ENCODE data around the gene IL18BP. TPM values are rescaled to one million over a fixed set of nuclear protein-coding genes. Genes with fewer than 3 reads are reported as not detected.
A peak's percentile ranks its signal among the peaks of the same experiment; 100 is the strongest.

IL18BP gene
- total RNA-seq, 1 donor = 2.2 TPM

DNA sequence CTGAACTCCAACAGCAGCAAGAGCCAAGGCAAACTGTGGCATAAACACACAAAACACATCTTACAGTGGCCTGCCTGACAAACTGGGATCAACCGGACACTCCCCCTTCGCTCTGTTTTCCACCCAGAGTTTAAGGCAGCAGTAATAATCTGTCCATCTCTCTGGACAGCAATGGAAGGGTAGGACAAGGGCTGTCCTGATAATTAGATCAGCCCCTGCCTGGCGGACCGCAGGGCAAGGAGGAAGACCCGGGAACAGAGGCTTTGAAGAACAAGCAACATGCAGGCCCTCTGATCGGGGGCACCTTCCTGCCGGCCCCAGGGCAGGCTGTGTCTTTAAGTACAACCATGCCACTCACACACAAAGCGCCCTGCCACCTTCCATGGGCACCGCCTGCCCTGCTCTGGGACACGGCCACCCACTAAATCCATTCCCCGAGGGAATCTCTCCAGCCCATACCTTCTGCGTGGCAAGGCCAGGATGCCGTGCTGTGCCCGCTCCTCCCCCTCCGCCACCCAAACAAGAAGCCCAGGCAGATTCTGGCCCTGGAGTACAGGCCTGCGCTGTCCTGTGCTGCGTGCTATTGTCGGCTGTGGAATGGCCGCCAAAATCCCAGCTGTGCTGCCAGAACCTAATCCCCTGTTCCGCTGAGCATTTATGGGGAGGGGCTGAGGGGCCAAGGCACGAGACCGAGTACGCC, 42.8 kb downstream of the IL18BP start:
- TF ChIP-seq, protein P1, sequence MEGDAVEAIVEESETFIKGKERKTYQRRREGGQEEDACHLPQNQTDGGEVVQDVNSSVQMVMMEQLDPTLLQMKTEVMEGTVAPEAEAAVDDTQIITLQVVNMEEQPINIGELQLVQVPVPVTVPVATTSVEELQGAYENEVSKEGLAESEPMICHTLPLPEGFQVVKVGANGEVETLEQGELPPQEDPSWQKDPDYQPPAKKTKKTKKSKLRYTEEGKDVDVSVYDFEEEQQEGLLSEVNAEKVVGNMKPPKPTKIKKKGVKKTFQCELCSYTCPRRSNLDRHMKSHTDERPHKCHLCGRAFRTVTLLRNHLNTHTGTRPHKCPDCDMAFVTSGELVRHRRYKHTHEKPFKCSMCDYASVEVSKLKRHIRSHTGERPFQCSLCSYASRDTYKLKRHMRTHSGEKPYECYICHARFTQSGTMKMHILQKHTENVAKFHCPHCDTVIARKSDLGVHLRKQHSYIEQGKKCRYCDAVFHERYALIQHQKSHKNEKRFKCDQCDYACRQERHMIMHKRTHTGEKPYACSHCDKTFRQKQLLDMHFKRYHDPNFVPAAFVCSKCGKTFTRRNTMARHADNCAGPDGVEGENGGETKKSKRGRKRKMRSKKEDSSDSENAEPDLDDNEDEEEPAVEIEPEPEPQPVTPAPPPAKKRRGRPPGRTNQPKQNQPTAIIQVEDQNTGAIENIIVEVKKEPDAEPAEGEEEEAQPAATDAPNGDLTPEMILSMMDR (IDR thresholded peaks at IDR 0.05; ENCODE audit: insufficient read depth, low read length) = no peak
- peak overlapping the region; percentile 91 for H3K4me3 ChIP-seq (ENCODE audit: low read depth, low read length)
- DNase-seq (ENCODE audit: low read depth) = peak; percentile 81

DNA sequence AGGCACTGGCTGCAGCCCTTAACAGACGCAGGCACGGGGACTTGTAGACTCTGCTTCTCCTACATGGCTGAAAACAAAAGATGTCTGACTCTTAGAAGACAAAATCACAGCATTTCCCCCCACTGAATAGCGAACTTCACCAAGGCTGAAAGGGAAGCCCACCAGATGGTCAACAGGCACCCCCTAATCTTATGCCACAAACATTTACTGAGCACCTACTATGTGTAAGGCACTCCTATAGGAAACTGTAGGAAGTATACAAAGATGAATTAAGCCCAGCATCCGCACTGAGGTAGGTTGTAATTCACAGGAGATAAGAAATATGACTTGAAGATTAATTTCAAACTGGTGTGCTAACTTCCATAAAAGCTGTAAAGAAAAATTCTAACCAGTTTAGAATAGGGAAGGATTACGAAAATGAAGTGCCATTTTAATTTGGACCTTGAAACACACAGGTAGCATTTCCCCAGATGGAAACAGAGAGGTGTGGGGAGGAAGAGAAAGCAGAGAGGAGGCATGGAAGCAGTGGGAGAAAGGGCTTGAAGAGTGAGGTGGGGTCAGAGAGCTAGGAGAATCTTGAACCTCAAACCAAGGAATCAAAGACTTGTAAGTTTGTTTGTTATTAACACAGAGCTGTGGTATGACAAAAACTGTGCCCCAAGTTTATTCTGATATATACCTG, 43.5 kb downstream of the IL18BP start:
- peak overlapping the region; percentile 91 for H3K4me3 ChIP-seq (ENCODE audit: low read depth, low read length)
- no peak for DNase-seq (ENCODE audit: low read depth)
- TF ChIP-seq, protein P1 (IDR thresholded peaks at IDR 0.05; ENCODE audit: insufficient read depth, low read length) = no peak

DNA sequence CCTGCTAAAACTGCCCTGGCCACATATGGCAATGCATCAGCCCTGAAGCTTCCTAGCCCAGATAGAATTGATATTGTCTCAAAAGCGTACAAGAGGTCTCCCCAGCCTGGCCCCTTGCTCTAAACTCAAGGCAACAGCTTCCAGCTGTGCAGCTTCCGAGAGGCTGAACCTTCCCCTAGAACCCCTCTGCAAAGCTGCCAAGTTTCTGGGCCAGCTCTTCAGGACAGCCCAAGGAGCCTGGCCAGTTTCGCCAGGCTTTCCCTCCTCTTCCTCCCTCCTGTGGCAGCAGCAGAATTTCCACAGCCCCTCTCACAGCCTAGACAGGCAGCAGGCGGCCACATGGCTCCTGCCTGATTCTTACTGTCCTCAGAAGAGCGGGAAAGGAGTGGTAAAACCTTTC, 47.1 kb downstream of the IL18BP start:
- DNase-seq (ENCODE audit: low read depth) = no peak
- TF ChIP-seq, protein P1 (IDR thresholded peaks at IDR 0.05; ENCODE audit: insufficient read depth, low read length) = no peak
- no peak overlapping the region for H3K4me3 ChIP-seq (ENCODE audit: low read depth, low read length)

DNA sequence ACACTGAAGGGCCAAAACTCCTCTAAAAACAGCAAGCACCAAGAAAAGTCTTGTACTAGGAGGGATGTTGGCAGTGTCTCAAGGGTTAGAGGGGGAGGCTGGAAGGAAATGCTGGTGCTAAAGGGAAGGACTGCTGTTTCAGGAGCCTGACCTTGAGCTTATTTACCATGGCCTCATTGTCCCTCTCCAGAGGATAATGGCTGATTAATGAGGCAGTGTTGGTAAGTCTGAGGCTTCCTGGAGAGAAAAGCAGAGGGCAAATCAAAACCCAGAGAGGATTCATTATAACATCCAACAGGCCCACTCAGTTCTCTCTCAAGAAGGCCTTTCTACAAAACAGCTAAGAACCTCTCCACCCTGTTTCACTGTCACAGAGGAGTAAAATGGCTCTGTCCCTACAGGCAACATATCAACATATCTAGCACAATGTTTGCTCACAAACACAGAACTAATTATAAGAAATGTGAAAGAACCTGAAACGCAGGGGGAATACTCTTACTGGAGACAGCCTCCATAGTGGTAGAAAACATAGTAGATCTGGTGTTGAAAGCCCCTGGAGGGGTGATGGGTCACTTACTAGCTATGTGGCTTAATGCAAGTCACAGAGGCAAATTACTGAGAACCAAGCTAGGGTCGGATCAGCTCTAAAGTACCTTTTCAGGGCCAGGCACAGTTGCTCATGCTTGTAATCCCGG, 50.2 kb downstream of the IL18BP start:
- TF ChIP-seq, protein P1 (IDR thresholded peaks at IDR 0.05; ENCODE audit: insufficient read depth, low read length) = no peak
- no peak overlapping the region for H3K4me3 ChIP-seq (ENCODE audit: low read depth, low read length)
- no peak for DNase-seq (ENCODE audit: low read depth)

Small RNA genes lying within 50 kb of the gene (small RNA-seq; reads per million reads assigned to genes)
- gene RNU6-72P = not detected

Other genes starting within 250 kb of the IL18BP start
- not detected in 2 replicates for gene DEFB108B, start 165.7 kb upstream of the IL18BP start, total RNA-seq (ENCODE audit: low replicate concordance)
- gene DEFB131B, start 120.5 kb upstream of the IL18BP start, total RNA-seq (ENCODE audit: low replicate concordance) = not detected in 2 replicates
- gene XNDC1N, start 70.3 kb upstream of the IL18BP start, total RNA-seq (ENCODE audit: low replicate concordance) = 3.5 and 13.0 TPM in 2 replicates
- gene RNF121, start 69.9 kb upstream of the IL18BP start, total RNA-seq (ENCODE audit: low replicate concordance) = 13.0 and 22.9 TPM in 2 replicates
- gene NUMA1, start 81.6 kb downstream of the IL18BP start, total RNA-seq (ENCODE audit: low replicate concordance) = 134 and 196 TPM in 2 replicates
- 0.98 and 8.9 TPM in 2 replicates for gene LRRC51, start 81.9 kb downstream of the IL18BP start, total RNA-seq (ENCODE audit: low replicate concordance)
- 99.0 and 220 TPM in 2 replicates for gene LAMTOR1, start 104.4 kb downstream of the IL18BP start, total RNA-seq (ENCODE audit: low replicate concordance)
- not detected in 2 replicates for gene TOMT, start 107.0 kb downstream of the IL18BP start, total RNA-seq (ENCODE audit: low replicate concordance)
- gene ANAPC15, start 113.8 kb downstream of the IL18BP start, total RNA-seq (ENCODE audit: low replicate concordance) = 24.5 and 49.5 TPM in 2 replicates
- gene FOLR3, start 136.8 kb downstream of the IL18BP start, total RNA-seq (ENCODE audit: low replicate concordance) = 0.90 TPM in 1 of 2 replicates, not detected in the other
- gene FOLR1, start 193.2 kb downstream of the IL18BP start, total RNA-seq (ENCODE audit: low replicate concordance) = 0.18 TPM in 1 of 2 replicates, not detected in the other
- gene FOLR2, start 217.9 kb downstream of the IL18BP start, total RNA-seq (ENCODE audit: low replicate concordance) = not detected in 2 replicates
- 27.9 and 54.6 TPM in 2 replicates for gene INPPL1, start 225.9 kb downstream of the IL18BP start, total RNA-seq (ENCODE audit: low replicate concordance)
- not detected in 2 replicates for gene PHOX2A, start 245.3 kb downstream of the IL18BP start, total RNA-seq (ENCODE audit: low replicate concordance)